GM12864 (cell line): ENCODE results near the gene IGFBP4.

Experiments used
- DNase-seq: peaks from one replicate; pipeline ENCODE4 v3.0.0-alpha.2; 2011; ENCODE audit warnings: low read depth
- H3K4me3 ChIP-seq: 2 replicates; pipeline ENCODE4 v1.5.1; 2011; ENCODE audit warnings: mild to moderate bottlenecking, low read depth, low read length, control low read depth
- TF ChIP-seq, protein P1 (sequence below): IDR thresholded peaks from 2 replicates; pipeline ENCODE4 v1.5.1; 2011; ENCODE audit warnings: low read depth, mild to moderate bottlenecking, moderate library complexity, low read length, control low read depth, inconsistent platforms; ENCODE audit errors: missing control alignments

Gene IGFBP4

DNA sequence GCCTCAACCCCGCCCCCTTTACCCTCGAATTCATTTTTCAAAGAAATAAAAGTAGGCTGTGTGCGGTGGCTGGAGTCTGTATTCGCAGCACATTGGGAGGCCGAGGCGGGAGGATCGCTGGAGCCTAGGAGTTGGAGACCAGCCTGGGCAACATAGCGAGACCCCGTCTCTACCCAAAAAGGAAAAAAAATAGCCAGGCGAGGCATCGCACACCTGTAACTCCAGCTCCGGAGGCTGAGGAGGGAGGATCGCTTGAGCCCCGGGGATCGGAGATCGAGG, 24.9 kb upstream of the IGFBP4 start:
- TF ChIP-seq, protein P1, sequence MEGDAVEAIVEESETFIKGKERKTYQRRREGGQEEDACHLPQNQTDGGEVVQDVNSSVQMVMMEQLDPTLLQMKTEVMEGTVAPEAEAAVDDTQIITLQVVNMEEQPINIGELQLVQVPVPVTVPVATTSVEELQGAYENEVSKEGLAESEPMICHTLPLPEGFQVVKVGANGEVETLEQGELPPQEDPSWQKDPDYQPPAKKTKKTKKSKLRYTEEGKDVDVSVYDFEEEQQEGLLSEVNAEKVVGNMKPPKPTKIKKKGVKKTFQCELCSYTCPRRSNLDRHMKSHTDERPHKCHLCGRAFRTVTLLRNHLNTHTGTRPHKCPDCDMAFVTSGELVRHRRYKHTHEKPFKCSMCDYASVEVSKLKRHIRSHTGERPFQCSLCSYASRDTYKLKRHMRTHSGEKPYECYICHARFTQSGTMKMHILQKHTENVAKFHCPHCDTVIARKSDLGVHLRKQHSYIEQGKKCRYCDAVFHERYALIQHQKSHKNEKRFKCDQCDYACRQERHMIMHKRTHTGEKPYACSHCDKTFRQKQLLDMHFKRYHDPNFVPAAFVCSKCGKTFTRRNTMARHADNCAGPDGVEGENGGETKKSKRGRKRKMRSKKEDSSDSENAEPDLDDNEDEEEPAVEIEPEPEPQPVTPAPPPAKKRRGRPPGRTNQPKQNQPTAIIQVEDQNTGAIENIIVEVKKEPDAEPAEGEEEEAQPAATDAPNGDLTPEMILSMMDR = no peak
- no peak for DNase-seq
- peak overlapping the region; percentile 56 for H3K4me3 ChIP-seq

DNA sequence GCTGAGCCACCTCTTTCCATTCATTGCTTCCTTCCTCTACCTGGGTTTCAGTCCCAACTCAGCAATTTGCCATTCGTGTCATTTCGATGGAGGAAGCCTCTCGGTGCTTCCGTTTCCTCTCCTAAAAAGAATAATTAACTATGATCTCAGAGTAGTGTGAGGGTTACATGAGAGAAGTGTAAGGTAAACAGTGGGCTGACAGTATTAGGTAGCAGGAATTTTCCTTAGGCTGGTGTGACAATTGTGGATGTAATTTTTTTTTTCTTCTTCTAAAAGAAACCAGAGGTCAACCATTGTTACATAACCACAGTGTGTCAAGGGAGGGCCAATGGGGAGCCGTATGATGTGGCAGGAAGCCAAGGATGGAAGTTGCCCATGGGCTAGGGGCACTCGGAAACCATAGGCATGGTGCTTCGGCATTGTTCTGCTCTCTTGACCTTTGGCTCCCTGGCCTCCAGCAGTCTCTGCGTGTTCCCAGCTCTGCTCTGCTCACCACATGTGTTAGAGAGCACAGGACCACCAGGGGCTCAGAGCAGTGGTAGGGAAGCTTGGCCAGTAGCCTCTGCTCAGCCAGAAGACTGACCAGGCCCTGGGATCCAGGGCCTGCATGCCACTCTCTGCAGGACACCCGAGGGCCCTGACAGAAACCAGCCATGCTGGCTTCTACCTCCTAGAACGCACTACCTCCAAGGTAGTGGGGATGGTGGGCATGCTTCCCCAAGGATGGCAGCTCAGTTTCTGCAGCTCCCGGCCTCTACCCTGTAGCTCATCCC, 23.5 kb upstream of the IGFBP4 start:
- DNase-seq = no peak
- TF ChIP-seq, protein P1 = no peak
- H3K4me3 ChIP-seq = no peak overlapping the region

DNA sequence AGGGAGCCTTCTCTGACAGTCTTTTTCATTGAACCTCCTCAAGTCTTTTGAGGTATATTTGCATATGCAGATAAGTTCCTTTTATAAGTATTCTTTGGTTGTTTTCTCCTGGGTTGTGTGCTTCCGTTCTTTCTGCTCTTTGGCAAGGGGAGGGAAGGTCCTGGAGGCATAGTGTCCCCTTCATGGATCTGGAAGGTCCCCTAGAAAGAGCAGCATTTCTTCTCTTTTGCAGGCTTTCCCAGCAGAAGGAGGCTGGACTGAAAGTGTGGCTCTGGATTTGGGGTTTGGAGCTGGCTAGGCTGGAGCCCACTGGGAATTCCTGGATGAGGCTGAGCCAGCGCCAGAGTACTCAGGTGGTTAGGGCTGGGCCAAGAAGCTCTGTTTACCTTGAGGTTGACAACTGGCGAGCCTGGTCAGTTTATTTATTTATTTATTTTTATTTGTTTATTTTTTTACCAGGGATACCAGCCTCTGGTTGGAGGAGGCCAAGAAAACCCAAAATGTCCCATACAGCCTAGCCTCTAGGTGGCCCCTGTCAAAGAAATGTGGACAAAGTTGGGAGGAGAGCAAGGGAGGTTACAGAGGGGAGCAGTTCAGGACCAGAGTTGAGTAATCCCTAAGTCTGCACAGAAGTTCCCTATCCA, 20.1 kb upstream of the IGFBP4 start:
- no peak overlapping the region for H3K4me3 ChIP-seq
- TF ChIP-seq, protein P1 = no peak
- DNase-seq = no peak

DNA sequence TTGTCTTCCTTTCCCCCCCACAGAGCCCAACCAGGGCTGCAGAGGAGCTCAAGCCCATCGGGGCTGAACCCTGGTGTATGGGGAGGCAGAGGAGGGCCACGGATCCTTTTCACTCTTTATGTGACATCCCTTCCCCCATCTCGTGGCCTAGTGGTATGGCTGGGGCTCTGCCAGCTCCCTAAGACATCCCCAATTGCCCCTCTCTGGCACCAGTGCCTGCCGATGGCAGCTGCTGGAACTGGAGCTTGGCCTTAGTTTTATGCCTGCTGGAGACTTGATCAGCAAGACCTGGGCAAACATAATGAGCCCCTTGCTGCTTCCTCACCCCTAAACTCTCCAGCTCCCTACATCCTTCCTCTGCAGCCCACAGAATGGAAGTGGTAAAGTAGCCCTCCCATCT, 17.5 kb upstream of the IGFBP4 start:
- H3K4me3 ChIP-seq = no peak overlapping the region
- DNase-seq = no peak
- TF ChIP-seq, protein P1 = no peak

DNA sequence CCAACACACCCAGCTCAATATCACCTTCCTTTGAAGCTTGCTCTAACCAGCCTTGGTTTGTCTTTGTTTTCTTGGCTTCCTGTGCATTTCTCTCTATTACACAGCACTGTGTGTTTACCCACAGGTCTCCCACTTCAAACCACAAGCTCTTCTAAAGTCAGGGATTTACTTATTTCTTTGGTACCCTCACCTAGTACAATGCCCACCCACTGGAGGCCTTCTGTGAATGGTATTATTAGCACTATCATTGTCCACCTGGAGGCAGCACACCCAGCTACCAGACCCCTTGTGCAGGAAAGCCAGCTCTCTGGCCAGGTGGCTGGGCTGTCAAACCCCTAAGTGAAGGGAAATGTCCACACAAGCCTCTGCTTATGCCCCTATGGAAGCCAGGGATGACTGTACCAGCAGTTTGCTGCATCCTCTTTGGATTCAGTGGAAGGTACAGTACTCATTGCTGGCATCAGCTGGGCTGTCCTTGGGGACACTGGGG, 16.2 kb upstream of the IGFBP4 start:
- H3K4me3 ChIP-seq = no peak overlapping the region
- no peak for DNase-seq
- TF ChIP-seq, protein P1 = no peak

DNA sequence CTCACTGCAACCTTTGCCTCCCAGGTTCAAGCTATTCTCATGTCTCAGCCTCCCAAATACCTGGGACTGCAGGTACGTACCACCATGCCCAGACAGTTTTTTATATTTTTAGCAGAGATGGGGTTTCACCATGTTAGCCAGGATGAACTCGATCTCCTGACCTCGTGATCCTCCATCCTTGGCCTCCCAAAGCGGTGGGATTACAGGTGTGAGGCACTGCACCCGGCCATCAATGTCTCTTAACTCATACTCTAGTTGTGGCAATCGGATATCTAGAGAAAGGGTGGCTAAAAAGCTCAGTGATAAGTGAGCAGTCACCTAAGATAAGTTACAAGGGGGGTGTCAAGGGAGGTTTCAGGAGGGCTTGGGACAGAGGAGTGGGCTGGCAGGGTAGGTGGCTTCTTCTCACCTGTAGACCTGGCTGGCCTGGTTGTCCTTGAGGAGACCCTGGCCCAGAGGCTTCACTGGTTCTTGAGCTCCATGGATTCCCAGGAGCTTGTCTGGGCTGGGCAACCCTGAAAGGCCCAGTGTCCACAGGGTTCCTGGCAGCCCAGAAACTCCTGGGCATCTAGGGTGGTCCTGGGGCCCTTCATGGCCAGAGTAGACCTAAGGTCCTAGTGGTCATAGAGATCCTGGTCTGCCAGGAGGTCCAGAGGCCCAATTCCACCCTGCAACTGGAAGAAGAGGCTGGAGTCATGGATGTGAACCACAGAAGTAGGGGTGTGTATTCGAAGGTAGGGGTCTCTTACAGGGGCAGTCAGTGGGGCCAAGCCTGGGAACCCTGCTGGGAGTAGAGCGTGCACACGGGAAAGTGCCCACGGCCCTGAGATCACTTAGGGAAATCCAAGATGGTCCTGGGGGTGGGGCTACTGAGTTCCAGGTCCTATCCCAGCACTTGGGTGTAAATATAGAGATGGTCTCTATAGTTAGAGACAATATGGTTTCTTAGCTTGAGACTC, 12.7 kb upstream of the IGFBP4 start:
- TF ChIP-seq, protein P1 = no peak
- H3K4me3 ChIP-seq = no peak overlapping the region
- DNase-seq = no peak
